ENCODE results near the gene DACT1. TPM values are rescaled to one million over a fixed set of nuclear protein-coding genes. Genes with fewer than 3 reads are reported as not detected.
"Not testable (repeated sequence)": the region's sequence is repeated elsewhere in the genome, so short reads cannot be mapped to it uniquely, and the experiment has no call there.

DACT1 gene, protein sequence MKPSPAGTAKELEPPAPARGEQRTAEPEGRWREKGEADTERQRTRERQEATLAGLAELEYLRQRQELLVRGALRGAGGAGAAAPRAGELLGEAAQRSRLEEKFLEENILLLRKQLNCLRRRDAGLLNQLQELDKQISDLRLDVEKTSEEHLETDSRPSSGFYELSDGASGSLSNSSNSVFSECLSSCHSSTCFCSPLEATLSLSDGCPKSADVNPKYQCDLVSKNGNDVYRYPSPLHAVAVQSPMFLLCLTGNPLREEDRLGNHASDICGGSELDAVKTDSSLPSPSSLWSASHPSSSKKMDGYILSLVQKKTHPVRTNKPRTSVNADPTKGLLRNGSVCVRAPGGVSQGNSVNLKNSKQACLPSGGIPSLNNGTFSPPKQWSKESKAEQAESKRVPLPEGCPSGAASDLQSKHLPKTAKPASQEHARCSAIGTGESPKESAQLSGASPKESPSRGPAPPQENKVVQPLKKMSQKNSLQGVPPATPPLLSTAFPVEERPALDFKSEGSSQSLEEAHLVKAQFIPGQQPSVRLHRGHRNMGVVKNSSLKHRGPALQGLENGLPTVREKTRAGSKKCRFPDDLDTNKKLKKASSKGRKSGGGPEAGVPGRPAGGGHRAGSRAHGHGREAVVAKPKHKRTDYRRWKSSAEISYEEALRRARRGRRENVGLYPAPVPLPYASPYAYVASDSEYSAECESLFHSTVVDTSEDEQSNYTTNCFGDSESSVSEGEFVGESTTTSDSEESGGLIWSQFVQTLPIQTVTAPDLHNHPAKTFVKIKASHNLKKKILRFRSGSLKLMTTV
- not detected in 2 replicates for total RNA-seq (2022)
- percentile 11 among the genes with signal in this experiment for Bru-seq, nascent RNA
- BruChase-seq, experiment 1, labeled RNA remaining after a 6-hour chase: percentile 8 among the genes with signal in this experiment
- percentile 14 among the genes with signal in this experiment for BruChase-seq, experiment 2, labeled RNA remaining after a 2-hour chase
- long read RNA-seq: 0 reads

DNA sequence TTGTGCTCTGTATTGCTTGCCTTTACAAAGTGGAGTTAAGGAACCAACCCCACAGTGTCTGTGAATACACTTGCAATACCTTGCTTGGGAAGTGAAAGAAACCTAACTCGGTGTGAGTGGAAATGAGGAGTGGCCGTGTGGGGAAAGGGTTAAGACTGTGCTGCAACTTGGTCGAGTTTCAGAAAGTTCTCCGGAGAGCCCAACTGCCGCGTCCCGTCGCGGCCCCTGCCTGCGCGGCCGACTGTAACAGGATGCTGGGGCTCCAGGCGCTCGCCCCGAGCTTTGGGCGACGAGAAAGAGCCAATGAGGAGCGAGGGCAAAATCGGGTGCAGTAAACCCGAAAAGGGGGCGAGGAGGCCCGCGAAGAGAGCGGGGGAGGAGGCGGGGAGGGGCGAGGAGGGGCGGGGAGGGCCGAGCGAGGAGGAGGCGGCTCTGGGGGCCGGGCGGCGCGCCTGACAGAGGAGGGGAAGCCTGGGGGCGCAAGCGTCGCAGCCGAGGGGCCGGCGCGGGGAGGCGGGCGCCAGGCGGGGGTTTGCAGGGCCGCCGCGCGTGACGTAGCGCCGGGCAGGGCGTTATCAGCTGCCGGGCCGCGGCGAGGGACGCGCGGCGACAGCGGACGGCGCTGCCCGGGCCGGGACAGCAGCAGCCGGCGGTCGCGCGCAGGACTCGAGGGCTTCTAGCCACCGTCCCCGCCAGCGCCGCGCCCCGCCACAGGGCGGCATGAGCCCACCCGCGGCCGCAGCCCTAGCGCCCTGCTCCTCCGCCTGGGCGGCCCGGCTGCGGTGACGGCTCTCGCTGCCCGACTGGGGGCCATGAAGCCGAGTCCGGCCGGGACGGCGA, at the start of gene DACT1:
DACT1 (plus strand) TSS at position 572 of the 840 bp plus-strand sequence; CDS start at position 813, 241 bp downstream.
- TF ChIP-seq CTCF (IDR thresholded peaks at IDR 0.05; ENCODE audit: unreplicated experiment): no peak
- POLR2A ChIA-PET: no interaction called here
- Mint-ChIP-seq H3K9me3 (ENCODE audit: unreplicated experiment) (no peaks in the 10 kb centered on the region), H3K4me1 (ENCODE audit: insufficient read depth, unreplicated experiment) (no peaks in the 10 kb centered on the region), H3K4me3 (ENCODE audit: unreplicated experiment) (no peak within 1 kb of the TSS), H3K27ac (ENCODE audit: low read depth, unreplicated experiment) (no peak within 1 kb of the TSS), H3K27me3 (ENCODE audit: insufficient read depth, unreplicated experiment) (peaks cover 66% of the 10 kb centered on the region), H3K36me3 (ENCODE audit: insufficient read depth, unreplicated experiment) (no peaks in the 10 kb centered on the region)
- no peak for DNase-seq (ENCODE audit: unreplicated experiment)
- intact Hi-C loops (cut with micrococcal nuclease): no loop called here
- BruUV-seq (replicated peaks): no TSS peak
- CTCF ChIA-PET: interaction anchor here (0.7 to 4.2 kb wide), 3 partner anchors 10 to 486 kb away, joined by 3 to 32 read pairs (median 4); no protein-coding TSS in a partner anchor

DNA sequence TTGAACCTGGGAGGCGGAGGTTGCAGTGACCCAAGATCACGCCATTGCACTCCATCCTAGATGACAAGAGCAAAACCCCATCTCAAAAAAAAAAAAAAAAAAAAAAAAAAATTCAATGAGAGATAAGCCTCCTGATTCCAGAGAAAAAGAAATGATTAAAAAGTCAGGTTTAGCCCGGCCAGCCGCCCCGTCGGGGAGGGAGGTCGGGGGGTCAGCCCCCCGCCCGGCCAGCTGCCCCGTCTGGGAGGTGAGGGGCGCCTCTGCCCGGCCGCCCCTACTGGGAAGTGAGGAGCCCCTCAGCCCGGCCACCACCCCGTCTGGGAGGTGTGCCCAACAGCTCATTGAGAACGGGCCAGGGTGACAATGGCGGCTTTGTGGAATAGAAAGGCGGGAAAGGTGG, 49.4 kb upstream of the DACT1 start:
- H3K27me3 Mint-ChIP-seq (ENCODE audit: insufficient read depth, unreplicated experiment): peaks cover 61% of the 10 kb centered on the region

GRCh38 chr14:58593977-58594376, 43.8 kb upstream of the DACT1 start:
- BruUV-seq (replicated peaks): no TSS peak
- H3K36me3 Mint-ChIP-seq (ENCODE audit: insufficient read depth, unreplicated experiment): no peaks in the 10 kb centered on the region

More for the DNA sequence above, 49.4 kb upstream of the DACT1 start:
- H3K4me3 Mint-ChIP-seq (ENCODE audit: unreplicated experiment); H3K4me1 Mint-ChIP-seq (ENCODE audit: insufficient read depth, unreplicated experiment); H3K9me3 Mint-ChIP-seq (ENCODE audit: unreplicated experiment); BruUV-seq (replicated peaks); CTCF ChIA-PET; H3K27ac Mint-ChIP-seq (ENCODE audit: low read depth, unreplicated experiment); DNase-seq (ENCODE audit: unreplicated experiment); intact Hi-C loops (cut with micrococcal nuclease); H3K36me3 Mint-ChIP-seq (ENCODE audit: insufficient read depth, unreplicated experiment); POLR2A ChIA-PET: not testable (repeated sequence)

More at GRCh38 chr14:58593977-58594376, 43.8 kb upstream of the DACT1 start:
- POLR2A ChIA-PET: no interaction called here
- H3K27ac Mint-ChIP-seq (ENCODE audit: low read depth, unreplicated experiment): no peak overlapping the region
- H3K9me3 Mint-ChIP-seq (ENCODE audit: unreplicated experiment): no peaks in the 10 kb centered on the region
- no peaks in the 10 kb centered on the region for H3K4me1 Mint-ChIP-seq (ENCODE audit: insufficient read depth, unreplicated experiment)
- intact Hi-C loops (cut with micrococcal nuclease): no loop called here
- no peak for TF ChIP-seq CTCF (IDR thresholded peaks at IDR 0.05; ENCODE audit: unreplicated experiment)
- DNase-seq (ENCODE audit: unreplicated experiment): no peak
- no peak overlapping the region for H3K4me3 Mint-ChIP-seq (ENCODE audit: unreplicated experiment)
- H3K27me3 Mint-ChIP-seq (ENCODE audit: insufficient read depth, unreplicated experiment): peaks cover 34% of the 10 kb centered on the region
- CTCF ChIA-PET: no interaction called here

Measured in MCF 10A (cell line).